Measurements from ENCODE around the gene BMAL1. TPM values are rescaled to one million over a fixed set of nuclear protein-coding genes. Genes with fewer than 3 reads are reported as not detected.

BMAL1 gene
- total and polyA plus RNA-seq, 2 of the 8 experiments (the other 6 are each of a cell fraction or from before 2014, with no cell fraction given), result 6.8 to 6.9 TPM

GRCh38 chr11:13242564-13242963 lies 35.0 kb upstream of the BMAL1 start:
- WGBS, 2 experiments (ENCODE audit: extremely low coverage in 1 of 2, insufficient coverage in 1 of 2, insufficient read length in 1 of 2, insufficient replicate concordance in 2 of 2, low coverage in 1 of 2, low lambda C conversion rate in 2 of 2, missing lambda C conversion rate in 1 of 2), result 92% methylated on average over 3 of the region's 3 CpGs; no CpG with 5 or more reads in 1 of the 2 experiments
- H3K4me1 ChIP-seq (replicated peaks in 1 of 4; ENCODE audit: control insufficient read depth in 3 of 4, insufficient read depth in 4 of 4, low read length in 3 of 4), result no peaks in the 10 kb centered on the region

More at GRCh38 chr11:13242564-13242963, 35.0 kb upstream of the BMAL1 start:
- FAIRE-seq, result no peak
- Histone ChIP-seq H2BK20ac (ENCODE audit: low read length) (no peak overlapping the region), H4K20me1 (replicated peaks in 1 of 2; ENCODE audit: control insufficient read depth in 1 of 2, insufficient read depth in 2 of 2, low read length in 2 of 2) (no peaks in the 10 kb centered on the region), H4K91ac (replicated peaks; ENCODE audit: insufficient read length, low read length) (no peak overlapping the region), H3K9me3 (ENCODE audit: insufficient read depth in 2 of 2, low read depth in 1 of 2, low read length in 1 of 2) (no peaks in the 10 kb centered on the region), H3K14ac (ENCODE audit: insufficient read length) (no peak overlapping the region), H3K56ac (replicated peaks; ENCODE audit: insufficient read length, low read depth, low read length) (no peak overlapping the region), H3K27ac (ENCODE audit: low read depth, low read length) (no peak overlapping the region), H3K23me2 (ENCODE audit: low read depth, low read length) (no peaks in the 10 kb centered on the region), H3K18ac (ENCODE audit: extremely low read depth, low read length) (no peak overlapping the region), H3K4me3 (ENCODE audit: extremely low read depth in 1 of 4, insufficient read depth in 2 of 4, low read depth in 3 of 4, low read length in 4 of 4) (no peak overlapping the region), H4K5ac (ENCODE audit: insufficient read length, low read depth, low read length) (no peak overlapping the region), H3K36me3 (ENCODE audit: control insufficient read depth in 2 of 4, insufficient read depth in 4 of 4, low read length in 3 of 4) (no peaks in the 10 kb centered on the region), H3K27me3 (replicated peaks in 1 of 4; ENCODE audit: control insufficient read depth in 3 of 4, extremely low read depth in 1 of 4, insufficient read depth in 3 of 4, low read length in 3 of 4) (no peaks in the 10 kb centered on the region), H2BK15ac (ENCODE audit: low read length) (no peak overlapping the region), H3K4ac (replicated peaks; ENCODE audit: insufficient read length, low read depth, low read length) (no peak overlapping the region), H2AK5ac (ENCODE audit: low read depth, low read length) (no peak overlapping the region), H3K23ac (ENCODE audit: insufficient read length) (no peak overlapping the region), H3K79me1 (ENCODE audit: low read depth, low read length) (no peaks in the 10 kb centered on the region), H2BK120ac (replicated peaks; ENCODE audit: low read depth, low read length) (no peak overlapping the region), H2AFZ (ENCODE audit: low read length) (no peak overlapping the region), H3K4me2 (ENCODE audit: insufficient read depth in 1 of 2, low read depth in 2 of 2, low read length in 2 of 2) (no peak overlapping the region), H2BK5ac (ENCODE audit: low read depth, low read length) (no peak overlapping the region), H3K79me2 (ENCODE audit: control insufficient read depth in 1 of 2, insufficient read depth in 2 of 2, low read length in 2 of 2) (no peaks in the 10 kb centered on the region), H4K8ac (ENCODE audit: extremely low read depth, insufficient read depth, low read length) (no peak overlapping the region), H2BK12ac (ENCODE audit: low read depth, low read length) (no peak overlapping the region), H3K9ac (replicated peaks in 1 of 4; ENCODE audit: extremely low read depth in 1 of 4, low read depth in 3 of 4, low read length in 3 of 4) (no peak overlapping the region)
- ChIA-PET CTCF (ENCODE audit: partially characterized antibody) (interaction anchor here (0.9 to 10.6 kb wide), 8 partner anchors 9 to 958 kb away, joined by 3 to 81 read pairs (median 5); no protein-coding TSS in a partner anchor), POLR2A (ENCODE audit: partially characterized antibody) (no interaction called here)
- DNase-seq (ENCODE audit: low read depth in 1 of 2, low spot score in 2 of 2), result no peak
- TF ChIP-seq TBP (IDR thresholded peaks at IDR 0.05; ENCODE audit: low read depth, low read length) (no peak), SIX5 (IDR thresholded peaks at IDR 0.05; ENCODE audit: low read depth, low read length) (no peak)

Measured in H1 (cell line).